HG03521 (cell line): Measurements from ENCODE around the gene CCBE1.
A peak's percentile ranks its signal among the peaks of the same experiment; 100 is the strongest.
"Not testable (repeated sequence)": the region's sequence is repeated elsewhere in the genome, so short reads cannot be mapped to it uniquely, and the experiment has no call there.

ENCODE experiments used
- ATAC-seq: cut with Tn5 transposase; IDR thresholded peaks from one replicate; pipeline ENCODE4 v1.9.1; 2021; ENCODE audit warnings: mild to moderate bottlenecking, moderate library complexity; ENCODE audit not compliant: unreplicated experiment

CCBE1 gene

DNA sequence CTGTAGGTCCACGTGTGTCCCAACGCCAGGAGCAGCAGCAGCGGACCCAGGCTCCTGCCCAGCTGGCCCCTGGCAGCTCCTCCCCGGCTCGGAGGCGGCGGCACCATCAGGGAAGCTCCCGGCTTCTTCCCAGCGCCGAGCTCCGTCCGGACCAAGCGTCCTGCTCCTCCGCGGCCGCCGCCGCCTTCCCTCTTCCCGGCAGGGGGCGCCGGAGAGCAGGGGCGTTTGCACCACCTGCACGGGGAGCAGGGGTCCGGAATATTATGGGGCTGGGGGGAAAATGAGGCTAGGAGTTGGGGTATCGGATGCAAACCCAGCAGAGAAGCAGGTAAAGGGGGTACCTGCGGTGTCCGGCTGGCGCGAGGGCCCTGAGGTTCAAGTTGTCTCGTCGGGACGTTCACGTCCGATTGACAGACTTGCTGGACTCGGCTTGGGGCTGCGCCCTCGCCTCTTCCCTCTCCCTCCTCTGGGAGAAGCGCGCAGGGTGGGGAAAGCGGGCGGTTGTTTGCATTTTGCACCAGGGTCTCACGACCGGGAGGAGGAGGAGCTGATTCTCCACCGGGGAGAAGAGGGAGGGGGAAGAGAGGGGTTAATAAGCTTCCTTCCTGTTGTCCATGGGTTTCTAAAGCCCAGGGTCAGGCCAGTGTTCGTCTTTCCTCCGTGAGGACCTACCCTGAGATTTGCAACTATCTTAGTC lies at the start of gene CCBE1:
CCBE1 (minus strand) TSS at position 188 of the 697 bp plus-strand sequence.
- peak; percentile 65 for ATAC-seq

DNA sequence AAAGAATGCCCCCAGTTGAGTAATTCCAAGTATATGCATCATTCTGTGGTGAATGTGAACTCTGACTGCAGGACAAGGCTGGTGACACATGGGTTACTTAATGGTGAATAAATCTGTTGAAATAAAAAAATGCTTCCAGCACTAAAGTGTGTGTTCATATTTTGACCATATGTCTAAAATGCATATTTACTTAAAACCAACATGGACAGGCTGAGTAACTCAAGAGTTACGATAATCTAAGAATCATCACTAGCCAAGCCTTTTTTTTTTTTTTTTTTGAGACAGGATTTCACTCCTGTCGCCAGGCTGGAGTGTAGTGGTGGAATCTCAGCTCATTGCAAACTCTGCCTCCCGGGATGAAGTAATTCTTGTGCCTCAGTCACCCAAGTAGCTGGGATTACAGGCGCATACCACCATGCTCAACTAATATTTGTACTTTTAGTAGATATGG lies 47.1 kb upstream of the CCBE1 start:
- no peak for ATAC-seq

DNA sequence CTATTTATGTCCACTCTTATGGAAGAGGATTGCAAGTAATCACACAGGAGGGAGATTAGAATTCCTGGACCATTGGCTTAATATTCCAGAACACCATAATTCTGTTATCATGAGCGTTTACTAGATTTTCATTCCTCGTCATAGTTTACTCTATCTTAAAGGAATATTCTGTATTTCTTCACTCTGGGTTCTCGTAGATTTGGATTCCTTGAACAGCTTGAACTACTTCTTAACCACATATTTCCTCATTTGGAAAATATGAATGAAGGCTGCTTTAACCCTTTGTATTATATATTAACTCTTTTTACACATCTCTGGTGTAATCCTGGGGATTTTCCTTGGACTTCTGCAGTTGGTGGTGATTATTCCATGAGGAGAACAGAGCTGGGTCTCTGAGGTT lies 46.3 kb upstream of the CCBE1 start:
- ATAC-seq, result no peak

DNA sequence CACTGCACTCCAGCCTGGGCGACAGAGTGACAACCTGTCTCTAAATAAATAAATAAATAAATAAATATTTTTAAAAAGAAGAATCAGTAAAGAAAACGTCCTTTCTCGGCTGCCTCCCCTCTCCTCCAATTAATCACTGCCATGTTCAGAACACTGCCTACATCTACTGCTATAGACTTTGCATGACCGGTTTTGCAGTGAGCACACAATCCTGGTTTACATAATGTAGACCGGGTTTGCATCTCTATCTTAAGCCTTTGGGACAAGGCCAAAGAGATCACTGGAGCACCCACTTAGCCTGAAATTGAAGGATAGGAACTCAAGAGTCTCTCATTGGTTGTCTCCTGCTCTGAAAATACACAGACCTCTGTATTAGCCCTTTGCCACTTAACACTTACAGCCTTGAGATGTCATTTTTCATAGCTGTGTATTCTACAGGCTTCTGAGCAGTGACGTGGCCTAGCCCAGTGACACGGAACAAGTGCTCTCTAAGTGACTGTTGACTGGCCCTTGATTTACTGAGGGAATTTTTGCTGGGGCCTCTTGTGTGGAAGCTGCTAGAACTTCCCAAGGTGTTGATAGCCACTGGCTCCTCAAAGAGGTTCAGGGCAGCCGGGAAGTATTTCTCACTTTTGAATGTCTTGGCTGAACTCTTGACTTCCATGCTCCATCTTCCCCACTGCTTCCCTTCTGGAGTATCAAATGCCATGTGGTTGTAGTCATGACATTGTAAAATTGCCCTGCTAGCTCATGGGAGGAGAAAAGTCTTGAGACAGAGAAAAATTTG lies 45.3 kb upstream of the CCBE1 start:
- ATAC-seq, result no peak

DNA sequence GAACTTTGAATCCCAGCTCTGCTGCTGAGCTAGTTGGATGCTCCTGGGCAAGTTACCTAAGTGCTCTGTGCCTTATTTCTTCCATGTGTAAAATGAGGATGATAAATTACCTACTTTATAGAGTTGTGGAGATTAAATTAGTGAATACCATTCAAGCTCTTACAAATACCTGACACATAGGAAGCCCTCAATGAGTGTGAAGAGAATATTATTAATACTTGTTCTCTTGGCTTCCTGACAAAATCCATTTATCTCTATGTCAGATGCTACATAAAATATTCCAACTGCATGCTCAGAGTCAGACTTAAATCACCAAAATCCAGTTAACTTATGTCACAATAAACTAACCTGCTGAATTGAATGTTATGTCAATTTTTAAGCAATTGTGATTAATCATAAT lies 42.9 kb upstream of the CCBE1 start:
- ATAC-seq, result no peak

DNA sequence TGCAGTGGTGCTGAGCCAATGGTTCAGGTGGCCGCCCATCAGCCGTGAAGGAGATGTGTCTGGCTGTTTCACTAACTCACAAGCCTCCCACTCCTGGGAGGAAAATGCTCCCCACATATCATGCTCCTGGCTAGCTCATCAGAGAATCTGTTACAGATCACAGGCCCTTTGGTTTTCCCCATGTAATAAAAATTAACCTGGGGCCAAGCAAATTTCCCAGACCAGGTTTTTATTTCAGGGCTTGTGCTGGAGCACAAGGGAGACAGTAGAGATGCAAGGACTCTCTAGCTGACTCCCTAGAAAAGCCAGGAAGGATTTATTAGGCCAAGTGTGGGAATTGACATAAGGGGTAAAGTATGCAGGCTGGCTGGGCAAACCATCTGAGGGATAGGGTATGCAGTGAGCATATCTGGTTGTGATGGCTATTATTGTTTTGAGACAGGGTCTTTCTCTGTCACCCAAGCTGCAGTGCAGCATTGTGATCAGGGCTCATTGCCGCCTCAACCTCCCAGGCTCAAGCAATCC lies 40.6 kb upstream of the CCBE1 start:
- no peak for ATAC-seq

DNA sequence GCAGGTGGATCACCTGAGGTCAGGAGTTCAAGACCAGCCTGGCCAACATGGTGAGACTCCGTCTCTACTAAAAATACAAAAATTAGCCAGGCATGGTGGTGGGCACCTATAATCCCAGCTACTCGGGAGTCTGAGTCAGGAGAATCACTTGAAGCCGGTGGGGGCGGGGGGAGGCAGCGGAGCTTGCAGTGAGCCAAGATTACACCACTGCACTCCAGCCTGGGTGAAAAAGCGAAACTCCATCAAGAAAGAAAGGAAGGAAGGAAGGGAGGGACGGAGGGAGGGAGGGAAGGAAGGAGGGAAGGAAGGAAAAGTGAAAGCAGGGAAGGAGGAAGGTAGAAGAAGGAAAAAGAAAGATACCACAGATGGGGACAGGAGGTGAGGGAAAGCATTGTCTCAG lies 40.1 kb upstream of the CCBE1 start:
- not testable (repeated sequence) for ATAC-seq

DNA sequence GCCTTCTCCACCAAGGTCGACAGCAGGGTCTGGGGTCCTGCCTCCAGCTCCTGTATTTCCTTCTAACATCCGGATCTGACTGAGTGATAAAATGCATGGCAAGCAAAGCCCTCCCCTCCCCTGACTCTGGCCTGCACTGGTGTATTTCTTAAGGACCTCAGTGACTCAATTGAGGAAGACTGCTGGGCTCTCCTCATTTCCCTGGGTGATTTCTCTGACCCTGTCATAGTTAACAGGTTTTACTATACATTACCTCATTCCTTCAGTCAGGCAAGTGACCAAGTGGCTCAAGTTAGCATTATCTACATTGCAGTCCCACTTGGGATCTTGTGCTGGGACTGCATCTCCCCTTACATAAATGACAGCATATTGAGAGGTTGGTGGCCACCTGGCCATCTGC lies 38.8 kb upstream of the CCBE1 start:
- no peak for ATAC-seq

DNA sequence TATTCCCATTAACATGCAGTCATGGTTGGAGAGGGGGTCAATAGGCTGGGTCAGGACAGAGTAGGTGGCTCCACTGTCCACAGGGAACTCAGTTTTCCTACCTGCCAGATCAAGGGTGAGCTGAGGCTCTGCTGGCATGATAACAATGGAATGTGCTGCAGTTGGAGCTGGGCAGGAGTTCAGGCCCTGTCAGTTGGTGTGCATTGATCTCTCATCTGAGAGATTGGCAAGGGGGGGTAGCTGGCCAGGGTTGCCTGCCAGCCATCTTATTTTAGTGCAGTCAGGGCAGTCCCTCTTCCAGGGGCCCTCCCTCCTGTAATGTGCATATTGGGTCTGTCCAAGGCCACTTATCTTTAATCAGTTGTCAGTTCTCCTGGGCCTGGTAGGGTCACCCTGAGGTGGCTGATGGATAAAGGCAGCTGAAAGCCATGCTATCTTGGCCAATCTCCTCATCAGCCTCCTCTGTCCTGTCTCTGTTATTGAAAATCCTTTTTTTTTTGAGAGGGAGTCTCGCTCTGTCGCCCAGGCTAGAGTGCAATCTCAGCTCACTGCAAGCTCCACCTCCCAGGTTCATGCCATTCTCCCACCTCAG lies 38.1 kb upstream of the CCBE1 start:
- ATAC-seq, result no peak

DNA sequence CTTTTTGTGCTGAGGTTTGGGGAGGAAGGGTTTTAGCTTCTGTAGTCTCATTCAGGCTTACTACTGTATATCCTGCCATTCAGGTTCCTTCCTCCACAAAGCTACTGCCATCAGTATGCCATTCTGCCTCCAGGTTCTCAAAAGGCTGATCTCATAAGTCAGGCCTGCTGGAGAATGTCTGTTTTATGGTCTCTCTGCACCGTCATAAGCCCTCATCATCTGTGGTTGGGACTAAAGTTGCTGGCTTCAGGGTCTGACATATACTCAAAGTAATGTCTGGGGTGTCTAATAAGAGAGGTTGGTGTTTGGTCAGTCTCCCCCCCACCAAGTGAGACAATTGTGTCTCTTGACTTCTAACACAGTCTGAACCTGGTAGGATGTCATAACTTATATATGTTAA lies 36.2 kb upstream of the CCBE1 start:
- no peak for ATAC-seq

DNA sequence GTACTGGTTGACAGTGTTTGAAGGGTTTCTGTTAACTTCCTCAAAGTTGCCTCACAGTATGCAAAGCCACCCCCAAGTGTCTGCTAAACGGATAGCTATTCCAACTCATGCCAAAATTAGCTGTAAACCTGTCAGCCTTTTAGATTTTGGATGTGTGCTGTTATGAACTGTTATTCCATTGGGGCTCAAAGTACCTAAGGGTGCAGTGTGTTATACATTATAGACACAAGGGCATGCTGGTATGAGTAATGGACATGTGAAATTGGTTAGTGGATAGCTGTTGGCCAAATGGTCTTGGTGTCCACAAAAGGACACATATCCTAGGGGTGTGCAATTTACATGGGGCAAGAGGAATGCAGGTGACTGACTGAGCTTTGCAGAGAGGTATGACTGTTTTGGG lies 33.7 kb upstream of the CCBE1 start:
- ATAC-seq, result no peak

DNA sequence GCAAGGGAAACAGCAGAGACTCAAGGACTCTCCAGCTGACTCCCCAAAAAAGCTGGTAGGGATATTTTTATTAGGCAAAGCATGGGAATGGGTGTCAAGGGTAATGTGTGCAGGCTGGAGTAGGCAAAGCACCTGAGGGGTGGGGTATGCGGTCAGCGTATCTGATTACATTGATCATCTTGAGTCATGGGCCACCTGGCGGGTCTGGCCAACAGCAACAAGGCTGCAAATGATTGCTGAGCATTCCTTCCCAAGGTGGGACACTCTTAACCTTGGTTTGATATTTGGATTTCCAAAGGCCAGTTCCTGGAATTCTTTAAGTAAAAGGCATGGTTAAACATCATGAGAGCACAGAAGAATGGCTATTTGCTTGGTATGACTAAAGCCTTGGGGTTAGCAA lies 32.6 kb upstream of the CCBE1 start:
- no peak for ATAC-seq

DNA sequence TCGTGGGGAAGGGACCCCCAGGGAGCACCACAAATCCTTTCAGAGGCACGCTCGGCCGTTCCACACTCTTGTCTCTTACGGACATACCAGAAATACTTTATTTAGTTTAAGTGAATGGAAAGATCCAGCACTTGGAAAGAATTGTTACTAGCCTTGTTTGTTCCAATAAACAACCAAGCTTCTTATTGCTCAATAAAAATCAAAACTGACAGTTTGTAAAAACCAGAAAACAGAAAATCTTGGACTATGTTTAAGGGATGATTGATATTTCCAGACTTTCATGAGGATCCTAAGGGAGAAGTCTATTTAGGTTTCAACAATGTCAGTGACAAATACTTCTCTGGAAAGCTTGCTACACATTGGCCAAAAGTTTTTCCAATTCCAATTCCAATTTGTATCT lies 31.6 kb upstream of the CCBE1 start:
- ATAC-seq, result no peak

DNA sequence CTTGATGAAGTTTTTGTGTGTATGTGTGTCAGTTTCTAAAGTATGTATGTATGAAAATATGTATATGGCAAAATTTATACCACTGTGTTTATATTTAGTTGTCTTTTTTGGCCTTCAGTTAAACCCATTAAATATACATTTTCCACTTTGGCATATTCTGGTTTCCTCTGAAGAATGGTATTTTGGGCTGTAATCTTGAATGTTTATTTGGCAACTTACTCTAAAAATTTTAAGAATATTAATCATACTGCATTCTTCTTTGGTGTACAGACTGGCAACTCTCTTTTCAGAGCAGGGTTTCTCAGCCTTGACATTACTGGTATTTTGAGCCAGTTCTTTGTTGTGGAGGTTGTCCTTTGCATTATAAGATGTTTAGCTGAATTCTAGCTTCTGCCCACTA lies 27.9 kb upstream of the CCBE1 start:
- no peak for ATAC-seq

DNA sequence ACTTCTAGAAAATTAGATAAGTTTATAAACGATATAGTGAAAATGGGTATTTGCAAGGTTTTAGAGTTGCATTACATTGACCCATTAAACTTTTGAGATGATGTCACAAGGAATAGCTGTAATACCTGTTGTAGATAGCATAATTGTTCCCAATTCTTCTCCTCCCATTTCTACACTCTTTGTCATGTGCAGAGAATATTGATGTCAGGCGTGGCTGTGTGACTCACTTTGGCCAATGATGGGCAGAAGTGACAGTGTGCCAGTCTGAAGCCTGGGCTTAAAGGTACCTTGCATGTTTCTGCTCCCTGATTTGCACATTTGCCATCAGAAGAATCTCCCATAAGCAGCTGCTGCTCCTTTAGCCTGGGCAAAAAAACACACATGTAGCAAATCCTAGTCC lies 26.9 kb upstream of the CCBE1 start:
- ATAC-seq, result no peak

DNA sequence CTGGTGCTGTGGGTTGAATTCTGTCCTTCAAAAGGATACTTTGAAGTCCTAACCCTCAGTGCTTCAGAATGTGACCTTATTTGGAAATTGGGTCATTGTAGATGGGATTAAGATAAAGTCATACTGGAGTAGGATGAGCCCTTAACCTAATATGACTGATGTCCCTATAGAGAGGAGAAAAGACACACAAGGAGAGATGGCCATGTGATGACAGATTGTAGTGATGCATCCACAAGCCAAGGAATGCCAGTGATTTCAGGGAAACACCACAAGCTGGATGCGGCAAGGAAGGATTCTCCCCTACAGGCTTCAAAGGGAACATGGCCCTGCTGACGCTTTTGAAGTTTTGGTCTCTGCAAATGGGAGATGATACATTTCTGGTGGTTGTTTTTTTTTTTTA lies 24.7 kb upstream of the CCBE1 start:
- no peak for ATAC-seq

DNA sequence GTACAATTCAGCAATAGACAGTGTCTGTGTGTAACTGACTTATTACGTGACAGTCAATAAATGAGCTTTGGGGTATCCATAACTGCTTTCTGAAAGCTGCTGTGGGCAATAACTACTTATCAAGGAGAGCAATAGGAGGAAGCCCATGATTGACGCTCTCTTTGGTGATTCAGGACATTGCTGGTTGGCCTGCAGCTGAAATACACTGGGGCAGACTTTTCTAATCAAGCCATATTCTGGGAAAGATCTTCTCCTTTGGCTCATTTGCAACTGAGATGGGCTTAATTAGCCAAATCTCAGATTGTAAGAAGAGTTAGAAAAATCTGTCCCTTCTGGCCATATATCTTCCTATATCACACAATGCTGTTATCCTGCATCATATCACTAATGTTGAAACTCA lies 24.0 kb upstream of the CCBE1 start:
- ATAC-seq, result no peak

DNA sequence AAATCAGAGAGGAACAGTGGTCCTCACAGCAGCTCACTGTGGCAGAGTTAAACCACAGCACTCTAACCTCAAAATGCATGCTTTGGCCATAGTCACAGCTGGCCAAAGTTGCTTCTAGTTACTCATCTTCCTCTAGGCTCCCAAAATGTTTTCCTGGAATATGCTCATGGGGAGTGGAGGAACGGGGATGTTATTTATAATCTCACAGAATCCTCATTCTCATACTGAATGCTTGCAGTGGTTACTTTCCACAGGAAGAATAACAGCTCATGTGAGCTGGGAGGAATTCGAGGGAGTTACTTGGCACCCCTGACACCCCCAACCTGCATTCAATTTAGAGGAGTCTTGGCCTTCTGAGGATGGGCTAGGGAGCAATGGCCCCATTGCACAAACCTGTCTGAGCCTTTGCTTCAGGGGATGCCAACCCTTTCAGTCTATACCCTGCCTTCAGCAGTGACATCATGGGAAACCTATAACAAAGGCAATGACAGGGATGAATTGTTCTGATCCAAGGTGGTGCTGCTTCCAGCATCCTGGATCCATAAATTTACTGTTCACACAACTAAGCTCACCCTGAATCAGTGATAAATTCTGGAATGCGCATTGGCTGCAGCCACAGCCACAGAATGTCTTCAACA lies 22.4 kb upstream of the CCBE1 start:
- ATAC-seq, result no peak

DNA sequence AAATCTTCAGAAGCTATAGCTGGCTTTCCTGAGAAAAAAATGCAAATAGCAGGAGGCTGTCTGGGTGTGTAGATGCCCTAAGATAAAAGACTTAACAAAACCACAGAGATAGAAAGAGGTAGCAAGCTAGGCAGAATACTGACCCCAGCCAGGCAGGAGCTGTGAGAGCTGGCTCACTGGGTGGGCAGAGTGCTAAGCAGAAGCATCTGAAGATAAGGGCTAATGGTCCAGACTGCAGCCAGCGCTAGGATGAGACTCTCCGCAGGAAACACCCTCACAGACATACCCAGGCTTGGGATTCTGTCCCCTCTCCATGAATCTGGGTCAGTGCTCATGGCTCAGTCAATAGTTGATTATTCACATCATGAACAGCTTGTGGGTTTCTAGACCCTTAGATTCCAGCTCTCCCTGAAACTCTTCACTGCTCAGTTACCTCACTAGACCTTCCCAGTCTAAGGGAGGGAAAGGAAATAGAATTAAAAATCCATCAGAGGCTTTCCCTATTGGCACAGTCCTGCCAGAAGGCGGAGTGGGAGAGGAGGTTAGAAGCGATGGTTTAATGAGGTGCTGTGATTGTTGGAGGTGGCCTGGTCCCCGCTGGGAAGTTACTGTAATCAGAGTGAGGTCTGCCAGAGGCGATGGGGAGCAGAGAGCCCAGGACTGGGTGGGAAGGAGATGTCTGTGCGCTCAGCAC lies 21.4 kb upstream of the CCBE1 start:
- no peak for ATAC-seq

DNA sequence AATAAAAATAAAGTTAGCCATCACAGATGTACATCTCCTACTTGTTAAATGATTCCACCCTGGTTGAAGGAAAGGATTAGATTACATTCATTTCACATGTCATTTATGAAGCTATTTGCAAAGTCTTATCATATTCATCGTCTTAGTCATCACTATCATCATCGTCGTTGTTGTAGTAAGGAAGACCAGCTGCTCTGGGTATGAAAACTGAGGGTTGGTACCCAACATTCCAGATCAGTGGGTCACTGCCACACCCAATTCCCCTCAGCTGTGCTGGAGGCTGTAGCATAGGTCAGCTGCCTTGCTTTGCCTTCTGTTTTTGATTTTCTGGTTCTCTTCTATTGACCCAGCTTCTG lies 20.9 kb upstream of the CCBE1 start:
- ATAC-seq, result no peak

DNA sequence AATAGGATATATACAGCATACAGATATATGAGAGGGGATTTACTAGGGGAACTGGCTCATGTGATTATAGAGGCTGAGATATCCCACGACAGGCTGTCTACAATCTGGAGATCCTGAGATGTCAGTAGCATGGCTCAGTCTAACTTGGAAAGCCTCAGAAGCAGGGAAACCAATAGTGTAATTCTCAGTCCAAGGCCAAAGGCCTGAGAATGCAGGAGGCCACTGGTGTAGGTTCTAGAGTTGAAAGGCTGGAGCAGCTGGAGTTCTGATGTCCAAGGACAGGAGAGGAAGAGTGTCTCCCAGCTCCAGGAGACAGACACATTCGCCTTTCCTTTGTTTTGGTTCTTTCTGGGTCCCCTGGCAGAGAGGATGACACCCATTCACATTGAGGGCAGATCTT lies 20.1 kb upstream of the CCBE1 start:
- no peak for ATAC-seq
